Right lobe of liver (tissue), 6 donors: ENCODE data around the gene CREB5. TPM values are rescaled to one million over a fixed set of nuclear protein-coding genes. Genes with fewer than 3 reads are reported as not detected.

Source experiments
- ATAC-seq, 4 donors: fragments of 200-7000 bp; cut with Tn5 transposase; one replicate each; pipeline ENCODE4 v1.9.1; 2020; ENCODE audit warnings: mild to moderate bottlenecking in 4 of 4, moderate library complexity in 4 of 4
- DNase-seq, 3 donors: peaks; one replicate each; pipeline ENCODE4 v3.0.0-alpha.2; 2020
- H3K27ac ChIP-seq, 3 donors: fragments of 200-600 bp; one replicate each; pipeline ENCODE4 v1.8.0; 2022
- H3K27me3 ChIP-seq, 2 donors: fragments of 200-600 bp; one replicate each; pipeline ENCODE4 v1.8.0; 2022
- H3K36me3 ChIP-seq, 4 donors: fragments of 200-600 bp; sonication (generic) in 1 of 4; one replicate each; pipeline versions ENCODE4 v1.5.1 to v1.8.0; 2017 to 2022; ENCODE audit warnings: control low read depth in 1 of 4
- H3K4me1 ChIP-seq, 4 donors: fragments of 200-600 bp; sonication (generic) in 1 of 4; one replicate each; pipeline versions ENCODE4 v1.5.1 to v1.8.0; 2017 to 2022; ENCODE audit warnings: control low read depth in 1 of 4
- H3K4me3 ChIP-seq, 3 donors: fragments of 200-600 bp; one replicate each; pipeline ENCODE4 v1.8.0; 2022
- H3K9me3 ChIP-seq, 4 donors: fragments of 200-600 bp; sonication (generic) in 1 of 4; one replicate each; pipeline versions ENCODE4 v1.5.1 to v1.8.0; 2017 to 2022; ENCODE audit warnings: control low read depth in 1 of 4
- CTCF ChIP-seq, 4 donors: fragments of 200-600 bp in 3 of 4; fragments of 450-650 bp in 1 of 4; IDR thresholded peaks; one replicate each; pipeline versions ENCODE4 v1.5.1 to v1.8.0; 2016 to 2022; ENCODE audit warnings: antibody characterized with exemption in 4 of 4, mild to moderate bottlenecking in 2 of 4
- POLR2A ChIP-seq: fragments of 450-650 bp; IDR thresholded peaks from one replicate; pipeline ENCODE4 v1.6.1; 2017; ENCODE audit warnings: antibody characterized with exemption, mild to moderate bottlenecking
- WGBS: methylation state at CpG from one replicate; pipeline ENCODE4 v1.1.6; 2018; ENCODE audit warnings: low coverage, low lambda C conversion rate; ENCODE audit not compliant: insufficient coverage; ENCODE audit errors: missing lambda C conversion rate; 5-methylcytosine and 5-hydroxymethylcytosine counted together
- intact Hi-C, 2 donors: fragments of 100-400 bp; cut with DNase I; formaldehyde crosslinking; loops; one replicate each; pipeline versions ENCODE4 v1.11.2 to v1.14.1; 2022
- total RNA-seq, 6 experiments: library from RNA; depleted of rRNA in 2 of 6; stranded (reverse); fragments of >200 nt in 2 of 6; fragmentation: NEBNext Ultra II Directional in 3 of 6; extraction: Animal tissue kit (Norgen Biotek cat#: 25700) in 3 of 6; gene quantifications; one replicate each; pipeline versions ENCODE4 v1.1.0 to v1.2.4, GENCODE V29; 2016 to 2023
- donor health status: DM: no; HTN: yes; CAD: no.
- donor health status: DM: no; HTN: no; CAD: no.
- donor health status: DM: no; HTN: no; CAD: no.
- donor health status: DM: no; HTN: yes; CAD: no.
- donor health status: DM: no; HTN: yes; CAD: no.

CREB5 gene
- total RNA-seq, 6 experiments from 2014 or later = 0.48 to 6.3 (median 1.4) TPM

GRCh38 chr7:28448708-28449107 is 36.4 kb downstream of the CREB5 start:
- 56% methylated on average over 4 of the region's 4 CpGs for WGBS
- H3K4me3 ChIP-seq = no peak overlapping the region
- H3K27me3 ChIP-seq = no peaks in the 10 kb centered on the region
- no peaks in the 10 kb centered on the region for H3K36me3 ChIP-seq
- ATAC-seq (no peak), DNase-seq (no peak)
- intact Hi-C loops = no loop called here
- no peak overlapping the region for H3K27ac ChIP-seq
- no peaks in the 10 kb centered on the region for H3K9me3 ChIP-seq
- no peaks in the 10 kb centered on the region for H3K4me1 ChIP-seq
- no peak for TF ChIP-seq POLR2A
- no peak for TF ChIP-seq CTCF (IDR thresholded peaks at IDR 0.05)

- 100% methylated on average over 2 of the region's 2 CpGs for WGBS
- TF ChIP-seq CTCF (IDR thresholded peaks at IDR 0.05) (no peak), POLR2A (no peak)
- no peak overlapping the region for H3K27ac ChIP-seq
- no peaks in the 10 kb centered on the region for H3K4me1 ChIP-seq
- no peaks in the 10 kb centered on the region for H3K27me3 ChIP-seq
- H3K36me3 ChIP-seq = no peaks in the 10 kb centered on the region
- no peaks in the 10 kb centered on the region for H3K9me3 ChIP-seq
- ATAC-seq (no peak), DNase-seq (no peak)
- H3K4me3 ChIP-seq = no peak overlapping the region
- intact Hi-C loops = no loop called here
Observed at GRCh38 chr7:28452681-28453080, 40.4 kb downstream of the CREB5 start.

GRCh38 chr7:28455486-28455885 is 43.2 kb downstream of the CREB5 start:
- WGBS = 97% methylated on average over 3 of the region's 5 CpGs
- ATAC-seq = no peak
- Histone ChIP-seq H3K27ac (no peak overlapping the region), H3K4me3 (no peak overlapping the region), H3K9me3 (no peaks in the 10 kb centered on the region), H3K4me1 (no peaks in the 10 kb centered on the region), H3K36me3 (no peaks in the 10 kb centered on the region), H3K27me3 (no peaks in the 10 kb centered on the region)
- no peak for DNase-seq
- TF ChIP-seq POLR2A (no peak), CTCF (IDR thresholded peaks at IDR 0.05) (no peak)
- intact Hi-C loops = no loop called here

- 18% methylated on average over 1 of the region's 1 CpG for WGBS
- TF ChIP-seq CTCF (IDR thresholded peaks at IDR 0.05) (no peak), POLR2A (no peak)
- no peaks in the 10 kb centered on the region for H3K9me3 ChIP-seq
- DNase-seq (no peak), ATAC-seq (no peak)
- no peaks in the 10 kb centered on the region for H3K36me3 ChIP-seq
- no peak overlapping the region for H3K27ac ChIP-seq
- no peaks in the 10 kb centered on the region for H3K4me1 ChIP-seq
- intact Hi-C loops = no loop called here
- no peak overlapping the region for H3K4me3 ChIP-seq
- no peaks in the 10 kb centered on the region for H3K27me3 ChIP-seq
Observed at GRCh38 chr7:28456044-28456443, 43.7 kb downstream of the CREB5 start.

- Histone ChIP-seq H3K4me1 (no peaks in the 10 kb centered on the region), H3K27ac (no peak overlapping the region), H3K4me3 (no peak overlapping the region), H3K27me3 (no peaks in the 10 kb centered on the region), H3K9me3 (no peaks in the 10 kb centered on the region), H3K36me3 (no peaks in the 10 kb centered on the region)
- TF ChIP-seq CTCF (IDR thresholded peaks at IDR 0.05) = no peak
- TF ChIP-seq POLR2A = no peak
- no peak for DNase-seq
- WGBS = 67% methylated on average over 2 of the region's 8 CpGs
- intact Hi-C loops = no loop called here
- no peak for ATAC-seq
Observed at GRCh38 chr7:28458732-28459131, 46.4 kb downstream of the CREB5 start.
